ENCODE data around the gene SIDT2. TPM values are rescaled to one million over a fixed set of nuclear protein-coding genes. Genes with fewer than 3 reads are reported as not detected.

Gene SIDT2
- total and polyA plus RNA-seq, 2 of the 13 experiments (the other 11 are each of a cell fraction or from before 2014, with no cell fraction given): 11.5 to 28.0 TPM

DNA sequence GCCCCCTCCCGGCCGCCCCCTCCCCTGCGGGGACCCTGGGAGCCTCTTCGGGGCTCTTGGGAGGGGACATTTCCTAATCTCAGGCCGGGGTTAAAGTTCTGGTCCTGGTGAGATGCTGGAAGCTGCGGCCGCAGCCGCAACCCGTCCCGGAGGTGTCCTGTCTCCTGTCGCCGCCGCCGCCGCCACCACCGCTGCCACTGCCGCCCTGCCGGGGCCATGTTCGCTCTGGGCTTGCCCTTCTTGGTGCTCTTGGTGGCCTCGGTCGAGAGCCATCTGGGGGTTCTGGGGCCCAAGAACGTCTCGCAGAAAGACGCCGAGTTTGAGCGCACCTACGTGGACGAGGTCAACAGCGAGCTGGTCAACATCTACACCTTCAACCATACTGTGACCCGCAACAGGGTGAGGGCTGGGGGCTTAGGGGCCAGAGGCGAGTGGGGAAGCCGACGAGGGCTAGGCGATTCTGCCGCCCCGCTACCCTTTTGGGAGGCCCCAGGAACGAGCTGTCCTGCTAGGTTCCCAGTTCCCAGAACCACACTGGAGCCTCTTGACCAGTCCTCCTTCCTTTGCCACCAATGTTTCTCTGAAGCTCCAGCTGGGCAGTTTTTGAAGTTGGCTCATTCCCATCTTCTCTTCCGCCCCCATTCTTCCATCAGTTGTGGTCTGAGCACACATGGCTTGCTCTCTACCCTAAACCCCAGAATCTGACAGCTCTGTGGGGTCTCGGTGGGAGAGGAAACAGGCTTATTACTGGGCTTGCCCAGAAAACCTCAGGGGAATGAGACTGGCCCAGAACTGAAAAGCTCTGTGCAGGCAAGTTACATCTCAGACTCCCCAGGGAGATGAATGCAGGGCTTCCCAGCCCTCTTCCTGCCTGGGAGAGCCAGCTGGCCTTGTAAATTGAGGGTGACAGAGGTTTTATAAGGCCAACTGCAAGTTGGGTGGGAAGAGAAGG, 781 bp downstream of the SIDT2 start (continued):
- TF ChIP-seq, protein P1, sequence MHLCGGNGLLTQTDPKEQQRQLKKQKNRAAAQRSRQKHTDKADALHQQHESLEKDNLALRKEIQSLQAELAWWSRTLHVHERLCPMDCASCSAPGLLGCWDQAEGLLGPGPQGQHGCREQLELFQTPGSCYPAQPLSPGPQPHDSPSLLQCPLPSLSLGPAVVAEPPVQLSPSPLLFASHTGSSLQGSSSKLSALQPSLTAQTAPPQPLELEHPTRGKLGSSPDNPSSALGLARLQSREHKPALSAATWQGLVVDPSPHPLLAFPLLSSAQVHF (CRISPR knock-in tag; IDR thresholded peaks at IDR 0.05): no peak
- TF ChIP-seq, protein P2, sequence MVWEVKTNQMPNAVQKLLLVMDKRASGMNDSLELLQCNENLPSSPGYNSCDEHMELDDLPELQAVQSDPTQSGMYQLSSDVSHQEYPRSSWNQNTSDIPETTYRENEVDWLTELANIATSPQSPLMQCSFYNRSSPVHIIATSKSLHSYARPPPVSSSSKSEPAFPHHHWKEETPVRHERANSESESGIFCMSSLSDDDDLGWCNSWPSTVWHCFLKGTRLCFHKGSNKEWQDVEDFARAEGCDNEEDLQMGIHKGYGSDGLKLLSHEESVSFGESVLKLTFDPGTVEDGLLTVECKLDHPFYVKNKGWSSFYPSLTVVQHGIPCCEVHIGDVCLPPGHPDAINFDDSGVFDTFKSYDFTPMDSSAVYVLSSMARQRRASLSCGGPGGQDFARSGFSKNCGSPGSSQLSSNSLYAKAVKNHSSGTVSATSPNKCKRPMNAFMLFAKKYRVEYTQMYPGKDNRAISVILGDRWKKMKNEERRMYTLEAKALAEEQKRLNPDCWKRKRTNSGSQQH (CRISPR knock-in tag; IDR thresholded peaks at IDR 0.05; ENCODE audit: low read depth): 0 out of 2 replicates have a peak, but pooled peaks have one; percentile 31
- TF ChIP-seq ZFP82 (CRISPR knock-in tag; IDR thresholded peaks at IDR 0.05; ENCODE audit: borderline replicate concordance) (no peak), PHF20 (CRISPR knock-in tag; IDR thresholded peaks at IDR 0.05) (0 out of 2 replicates have a peak, but pooled peaks have one; percentile 13), ZNF879 (CRISPR knock-in tag; IDR thresholded peaks at IDR 0.05) (no peak), YEATS2 (CRISPR knock-in tag; IDR thresholded peaks at IDR 0.05; ENCODE audit: borderline replicate concordance) (no peak), RFXAP (CRISPR knock-in tag; IDR thresholded peaks at IDR 0.05; ENCODE audit: borderline replicate concordance) (peak; percentile 27; the same call in 1 of the 2 replicates), SMC3 (IDR thresholded peaks at IDR 0.05; ENCODE audit: low read length) (no peak), SMAD1 (CRISPR knock-in tag; IDR thresholded peaks at IDR 0.05; ENCODE audit: borderline replicate concordance, low read depth) (0 out of 2 replicates have a peak, but pooled peaks have one; percentile 12), SAP130 (CRISPR knock-in tag; IDR thresholded peaks at IDR 0.05; ENCODE audit: low read depth) (peak; percentile 9), CREBL2 (CRISPR knock-in tag; IDR thresholded peaks at IDR 0.05; ENCODE audit: borderline replicate concordance) (0 out of 2 replicates have a peak, but pooled peaks have one; percentile 55), RARG (CRISPR knock-in tag; IDR thresholded peaks at IDR 0.05; ENCODE audit: low read depth) (no peak), ZNF274 (CRISPR knock-in tag; IDR thresholded peaks at IDR 0.05) (peak; percentile 69), ARNT2 (CRISPR knock-in tag; IDR thresholded peaks at IDR 0.05; ENCODE audit: low read depth) (no peak)
- TF ChIP-seq, protein P3, sequence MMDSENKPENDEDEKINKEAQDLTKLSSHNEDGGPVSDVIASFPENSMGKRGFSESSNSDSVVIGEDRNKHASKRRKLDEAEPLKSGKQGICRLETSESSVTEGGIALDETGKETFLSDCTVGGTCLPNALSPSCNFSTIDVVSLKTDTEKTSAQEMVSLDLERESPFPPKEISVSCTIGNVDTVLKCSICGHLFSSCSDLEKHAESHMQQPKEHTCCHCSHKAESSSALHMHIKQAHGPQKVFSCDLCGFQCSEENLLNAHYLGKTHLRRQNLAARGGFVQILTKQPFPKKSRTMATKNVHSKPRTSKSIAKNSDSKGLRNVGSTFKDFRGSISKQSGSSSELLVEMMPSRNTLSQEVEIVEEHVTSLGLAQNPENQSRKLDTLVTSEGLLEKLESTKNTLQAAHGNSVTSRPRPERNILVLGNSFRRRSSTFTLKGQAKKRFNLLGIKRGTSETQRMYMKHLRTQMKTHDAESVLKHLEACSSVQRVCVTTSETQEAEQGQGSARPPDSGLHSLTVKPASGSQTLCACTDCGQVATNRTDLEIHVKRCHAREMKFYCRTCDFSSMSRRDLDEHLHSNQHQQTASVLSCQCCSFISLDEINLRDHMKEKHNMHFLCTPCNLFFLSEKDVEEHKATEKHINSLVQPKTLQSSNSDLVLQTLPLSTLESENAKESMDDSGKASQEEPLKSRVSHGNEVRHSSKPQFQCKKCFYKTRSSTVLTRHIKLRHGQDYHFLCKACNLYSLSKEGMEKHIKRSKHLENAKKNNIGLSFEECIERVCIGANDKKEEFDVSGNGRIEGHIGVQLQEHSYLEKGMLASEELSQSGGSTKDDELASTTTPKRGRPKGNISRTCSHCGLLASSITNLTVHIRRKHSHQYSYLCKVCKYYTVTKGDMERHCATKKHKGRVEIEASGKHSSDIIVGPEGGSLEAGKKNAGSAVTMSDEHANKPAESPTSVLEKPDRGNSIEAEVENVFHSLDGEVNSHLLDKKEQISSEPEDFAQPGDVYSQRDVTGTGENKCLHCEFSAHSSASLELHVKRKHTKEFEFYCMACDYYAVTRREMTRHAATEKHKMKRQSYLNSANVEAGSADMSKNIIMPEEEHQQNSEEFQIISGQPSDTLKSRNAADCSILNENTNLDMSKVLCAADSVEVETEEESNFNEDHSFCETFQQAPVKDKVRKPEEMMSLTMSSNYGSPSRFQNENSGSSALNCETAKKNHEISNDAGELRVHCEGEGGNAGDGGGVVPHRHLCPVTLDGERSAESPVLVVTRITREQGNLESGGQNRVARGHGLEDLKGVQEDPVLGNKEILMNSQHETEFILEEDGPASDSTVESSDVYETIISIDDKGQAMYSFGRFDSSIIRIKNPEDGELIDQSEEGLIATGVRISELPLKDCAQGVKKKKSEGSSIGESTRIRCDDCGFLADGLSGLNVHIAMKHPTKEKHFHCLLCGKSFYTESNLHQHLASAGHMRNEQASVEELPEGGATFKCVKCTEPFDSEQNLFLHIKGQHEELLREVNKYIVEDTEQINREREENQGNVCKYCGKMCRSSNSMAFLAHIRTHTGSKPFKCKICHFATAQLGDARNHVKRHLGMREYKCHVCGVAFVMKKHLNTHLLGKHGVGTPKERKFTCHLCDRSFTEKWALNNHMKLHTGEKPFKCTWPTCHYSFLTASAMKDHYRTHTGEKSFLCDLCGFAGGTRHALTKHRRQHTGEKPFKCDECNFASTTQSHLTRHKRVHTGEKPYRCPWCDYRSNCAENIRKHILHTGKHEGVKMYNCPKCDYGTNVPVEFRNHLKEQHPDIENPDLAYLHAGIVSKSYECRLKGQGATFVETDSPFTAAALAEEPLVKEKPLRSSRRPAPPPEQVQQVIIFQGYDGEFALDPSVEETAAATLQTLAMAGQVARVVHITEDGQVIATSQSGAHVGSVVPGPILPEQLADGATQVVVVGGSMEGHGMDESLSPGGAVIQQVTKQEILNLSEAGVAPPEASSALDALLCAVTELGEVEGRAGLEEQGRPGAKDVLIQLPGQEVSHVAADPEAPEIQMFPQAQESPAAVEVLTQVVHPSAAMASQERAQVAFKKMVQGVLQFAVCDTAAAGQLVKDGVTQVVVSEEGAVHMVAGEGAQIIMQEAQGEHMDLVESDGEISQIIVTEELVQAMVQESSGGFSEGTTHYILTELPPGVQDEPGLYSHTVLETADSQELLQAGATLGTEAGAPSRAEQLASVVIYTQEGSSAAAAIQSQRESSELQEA (CRISPR knock-in tag; IDR thresholded peaks at IDR 0.05; ENCODE audit: not compliant biosample characterization): peak; percentile 68

Data from HepG2 (cell line).